Spleen (tissue), 7 donors: ENCODE measurements around the gene CYB5B.

ENCODE experiments used
- CTCF ChIP-seq, 11 experiments: fragments of 200-600 bp in 7 of 11; fragments of 450-650 bp in 4 of 11; sonication (generic) in 4 of 11; IDR thresholded peaks in 8 of 11; conservative IDR thresholded peaks in 3 of 11; 1 replicate in 7 of 11; 2 replicates in 4 of 11; pipeline versions ENCODE4 v1.4.0 to v1.8.0; 2016 to 2021; ENCODE audit warnings: antibody characterized with exemption in 11 of 11, inconsistent platforms in 4 of 11, mild to moderate bottlenecking in 1 of 11
- POLR2A ChIP-seq, 3 donors: fragments of 450-650 bp; IDR thresholded peaks; one replicate each; pipeline ENCODE4 v1.5.1; 2017; ENCODE audit warnings: antibody characterized with exemption in 3 of 3, mild to moderate bottlenecking in 1 of 3
- POLR2AphosphoS5 ChIP-seq, 3 donors: sonication (generic); formaldehyde crosslinking; IDR thresholded peaks; one replicate each; pipeline ENCODE4 v1.5.1; 2017; ENCODE audit warnings: antibody characterized with exemption in 3 of 3
- donor health status: DM: no; HTN: no; CAD: no; lungs with moderate emphysema.
- donor health status: DM: no; HTN: no; CAD: no.
- donor health status: DM: no; HTN: no; CAD: no.

- no peak for TF ChIP-seq POLR2AphosphoS5 (IDR thresholded peaks at IDR 0.05)
- TF ChIP-seq POLR2A (IDR thresholded peaks at IDR 0.05), result no peak
- no peak for TF ChIP-seq CTCF (IDR thresholded peaks at IDR 0.05 in 8 of 11, conservative IDR thresholded peaks at IDR 0.05 in 3 of 11)
These were observed 7.6 kb downstream of the CYB5B start for GRCh38 chr16:69431948-69432468.
